ENCODE results near the gene ZMAT2.
"Not testable (repeated sequence)": the region's sequence is repeated elsewhere in the genome, so short reads cannot be mapped to it uniquely, and the experiment has no call there.

Gene ZMAT2

DNA sequence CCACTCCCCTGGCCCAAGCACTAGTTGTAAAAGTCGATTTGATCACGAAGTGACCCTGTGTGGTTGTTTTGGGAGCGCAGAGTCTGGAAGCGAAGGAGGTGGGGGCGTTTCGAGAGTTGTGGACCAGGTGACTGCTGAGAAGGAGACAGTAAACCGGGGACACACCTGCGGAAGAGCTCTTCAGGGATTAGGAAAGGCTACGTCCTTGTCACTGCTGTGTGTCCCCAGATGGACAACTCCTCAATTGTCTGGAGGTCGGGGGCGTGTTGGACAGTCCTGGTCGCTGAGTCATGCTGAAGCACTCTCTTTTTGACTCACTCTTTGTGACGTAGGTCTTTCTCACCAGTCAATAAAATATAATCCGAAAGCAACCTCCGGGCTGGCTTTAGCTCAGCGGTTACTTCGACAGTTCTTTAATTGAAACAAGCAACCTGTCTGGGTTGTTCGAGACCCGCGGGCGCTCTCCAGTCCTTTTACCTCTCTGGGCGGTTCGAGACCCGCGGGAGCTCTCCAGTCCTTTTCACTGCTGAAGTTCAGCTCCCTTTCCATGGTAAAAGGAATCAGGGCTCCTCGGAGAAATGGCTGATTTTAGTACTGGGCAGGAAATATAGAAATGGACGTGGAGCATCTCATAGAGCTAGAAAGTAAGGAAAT lies 10.8 kb downstream of the ZMAT2 start:
- peak; percentile 79 for DNase-seq

DNA sequence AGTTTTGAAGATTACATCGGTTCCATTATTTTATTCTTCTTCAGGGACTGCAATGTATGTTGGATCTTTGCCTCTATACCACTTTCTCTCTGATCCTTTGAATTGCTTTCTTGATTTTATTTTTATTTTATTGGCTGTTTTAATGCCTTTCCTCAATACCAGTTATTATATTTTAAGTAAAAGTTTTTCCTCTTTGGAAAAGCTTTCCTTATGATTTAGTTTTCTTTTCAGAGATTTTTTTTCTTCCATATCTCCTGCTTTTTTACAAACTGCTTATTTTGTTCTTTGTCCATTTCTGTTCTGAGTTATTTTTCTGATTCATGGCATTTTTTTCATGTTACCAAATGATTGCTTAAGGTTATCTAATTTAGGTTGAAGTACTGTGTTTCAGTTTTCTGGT lies 11.5 kb downstream of the ZMAT2 start:
- DNase-seq = no peak

DNA sequence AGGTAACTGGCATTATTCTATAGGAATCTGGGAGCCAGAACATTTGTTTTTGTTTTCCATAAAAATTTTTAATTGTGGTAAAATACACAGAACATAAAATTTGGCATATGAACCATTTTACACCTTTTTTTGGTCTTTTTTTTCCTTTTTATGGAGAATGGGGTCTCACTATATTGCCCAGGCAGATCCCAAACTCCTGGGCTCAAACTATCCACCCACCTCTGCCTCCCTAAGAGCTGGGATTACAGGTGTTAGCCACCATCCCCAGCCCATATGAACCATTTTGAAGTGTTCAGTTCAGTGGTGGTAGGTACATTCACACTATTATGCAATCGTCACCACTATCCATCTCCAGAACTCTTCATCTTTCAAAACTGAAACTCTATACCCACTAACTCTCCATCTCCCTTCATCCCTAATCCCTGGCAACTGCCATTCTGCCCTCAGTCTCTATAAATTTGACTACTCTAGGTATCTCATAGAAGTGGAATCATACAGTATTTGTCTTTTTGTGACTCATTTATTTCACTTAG lies 13.4 kb downstream of the ZMAT2 start:
- no peak for DNase-seq

DNA sequence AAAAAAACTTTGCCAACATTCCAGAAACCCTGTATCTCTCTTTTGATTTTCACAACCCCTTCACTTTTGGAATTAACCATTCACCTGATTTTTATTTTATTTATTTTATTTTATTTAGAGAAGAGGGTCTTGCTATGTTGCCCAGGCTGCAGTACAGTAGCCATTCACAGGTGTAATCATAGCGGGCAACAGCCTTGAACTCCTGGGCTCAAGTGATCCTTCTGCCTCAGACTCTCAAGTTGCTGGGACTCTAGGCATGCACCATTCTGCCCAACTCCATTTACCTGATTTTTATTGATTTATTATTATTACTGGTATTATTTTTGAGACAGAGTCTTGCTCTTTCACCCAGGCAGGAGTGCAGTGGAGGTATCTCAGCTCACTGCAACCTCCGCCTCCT lies 16.0 kb downstream of the ZMAT2 start:
- not testable (repeated sequence) for DNase-seq

DNA sequence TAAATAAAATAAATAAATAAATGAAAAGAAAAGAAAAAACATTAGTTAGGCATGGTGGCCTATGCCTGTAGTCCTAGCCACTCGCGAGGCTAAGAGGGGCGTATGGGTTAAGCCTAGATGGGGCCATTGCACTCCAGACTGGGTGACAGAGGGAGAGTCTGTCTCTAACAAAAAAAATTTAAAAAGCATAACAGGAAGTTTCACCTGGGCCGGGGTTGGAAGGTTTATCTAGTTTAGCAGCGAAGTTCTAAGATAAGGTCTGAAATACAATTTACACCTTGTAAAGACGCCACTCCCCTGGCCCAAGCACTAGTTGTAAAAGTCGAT lies 18.0 kb downstream of the ZMAT2 start:
- DNase-seq = no peak

DNA sequence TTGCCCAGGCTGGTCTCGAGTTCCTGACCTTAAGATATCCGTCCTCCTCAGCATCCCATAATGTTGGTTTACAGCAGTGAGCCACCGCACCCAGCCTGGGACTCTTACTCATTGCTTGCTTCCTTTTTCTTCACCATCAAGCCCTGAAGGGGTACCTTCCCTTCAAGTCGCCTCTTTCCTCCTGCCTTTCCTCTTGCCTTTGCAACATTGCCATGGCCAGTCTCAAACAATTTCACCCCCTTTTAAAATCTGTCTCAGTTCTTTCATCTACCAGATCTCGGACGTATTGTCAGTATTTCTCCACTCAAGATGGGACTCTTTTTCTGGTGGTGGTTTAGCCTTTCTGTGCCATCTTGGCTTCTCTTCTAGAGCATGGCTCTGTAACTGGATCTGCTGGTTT lies 20.5 kb downstream of the ZMAT2 start:
- not testable (repeated sequence) for DNase-seq

DNA sequence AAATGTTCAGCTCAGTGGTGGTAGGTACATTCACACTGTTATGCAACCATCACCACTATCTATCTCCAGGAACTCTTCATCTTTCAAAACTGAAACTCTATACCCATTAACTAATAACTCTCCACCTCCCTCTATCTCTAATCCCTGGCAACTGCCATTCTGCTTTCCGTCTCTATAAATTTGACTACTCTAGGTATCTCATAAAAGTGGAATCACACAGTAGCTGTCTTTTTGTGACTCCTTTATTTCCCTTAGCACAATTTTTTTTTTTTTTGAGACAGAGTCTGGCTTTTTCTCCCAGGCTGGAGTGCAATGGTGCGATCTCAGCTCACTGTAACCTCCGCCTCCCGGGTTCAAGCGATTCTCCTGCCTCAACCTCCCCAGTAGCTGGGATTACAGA lies 21.1 kb downstream of the ZMAT2 start:
- DNase-seq = not testable (repeated sequence)

DNA sequence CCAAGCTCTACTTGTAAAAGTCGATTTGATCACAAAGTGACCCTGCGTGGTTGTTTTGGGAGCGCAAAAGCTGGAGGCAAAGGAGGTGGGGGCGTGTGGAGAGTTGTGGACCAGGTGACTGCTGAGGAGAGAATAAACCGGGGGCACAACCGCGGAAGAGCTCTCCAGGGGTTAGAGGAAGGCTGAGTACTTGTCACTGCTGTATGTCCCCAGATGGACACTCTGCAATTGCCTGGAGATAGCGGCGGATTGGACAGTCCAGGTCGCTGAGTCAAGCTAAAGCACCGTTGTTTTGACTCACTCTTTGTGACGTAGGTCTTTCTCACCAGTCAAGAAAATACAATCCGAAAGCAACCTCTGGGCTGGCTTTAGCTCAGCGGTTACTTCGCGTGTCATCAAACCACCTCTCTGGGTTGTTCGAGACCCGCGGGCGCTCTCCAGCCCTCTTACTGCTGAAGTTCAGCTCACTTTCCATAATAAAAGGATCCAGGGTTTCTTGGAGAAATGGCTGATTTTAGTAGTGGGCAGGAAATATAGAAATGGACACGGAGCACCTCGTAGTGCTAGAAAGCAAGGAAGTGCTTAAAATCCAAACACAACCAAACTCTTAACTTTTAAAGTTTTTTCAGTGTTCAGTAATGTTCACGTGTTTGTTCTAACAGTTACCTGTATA lies 25.7 kb downstream of the ZMAT2 start:
- DNase-seq = peak; percentile 52

DNA sequence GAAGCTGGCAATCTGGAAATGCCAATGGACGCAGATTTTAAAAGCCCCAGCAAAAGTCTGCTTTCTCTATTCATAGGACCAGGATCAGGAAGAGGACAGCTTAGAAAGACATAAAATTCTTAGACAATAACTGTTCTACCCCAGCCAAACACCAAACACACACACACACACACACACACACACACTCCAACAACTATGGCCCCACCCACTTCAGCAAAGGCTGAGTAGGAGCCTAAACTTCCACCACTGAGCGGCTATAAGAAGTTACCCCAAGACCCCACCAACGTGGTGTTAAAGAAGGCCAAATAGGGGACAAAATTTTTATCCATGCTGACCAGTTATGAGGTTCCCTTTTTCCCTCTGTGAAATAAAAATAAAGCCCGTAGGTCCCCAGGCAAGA lies 32.9 kb downstream of the ZMAT2 start:
- no peak for DNase-seq

DNA sequence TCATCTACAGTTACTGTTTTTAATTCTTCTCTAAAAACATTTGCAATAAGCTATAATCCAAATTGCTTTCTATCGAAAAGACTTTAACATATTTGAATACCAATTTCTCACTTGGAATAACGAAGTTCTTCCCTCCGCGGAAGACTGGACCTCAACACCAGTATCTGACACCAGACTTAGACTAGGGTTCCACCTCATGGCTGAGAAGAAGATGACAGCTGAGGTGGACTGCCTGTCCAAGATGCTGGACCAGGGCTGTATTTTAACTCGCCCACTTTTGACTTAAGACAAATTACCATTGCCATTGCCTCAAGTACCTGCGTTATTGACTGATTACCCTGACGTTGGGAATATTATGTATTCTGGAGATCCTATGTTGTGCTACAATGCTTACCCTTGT lies 34.1 kb downstream of the ZMAT2 start:
- DNase-seq = no peak

DNA sequence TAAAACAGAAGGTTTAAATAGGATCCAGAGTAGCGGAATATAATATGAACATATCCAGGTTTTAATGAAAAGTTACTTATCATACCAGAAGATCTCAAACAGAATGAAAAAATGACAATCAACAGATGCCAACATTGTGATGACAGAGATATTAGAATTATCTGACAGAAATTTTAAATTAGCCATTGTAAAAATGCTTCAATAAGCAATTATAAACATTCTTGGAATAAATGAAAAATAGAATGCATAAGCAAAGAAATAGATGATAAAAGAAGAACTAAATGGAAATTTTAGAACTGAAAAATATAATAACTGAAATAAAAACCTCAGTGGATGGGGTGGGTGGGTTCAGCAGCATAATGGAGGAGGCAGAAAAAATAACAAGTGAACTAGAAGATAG lies 37.2 kb downstream of the ZMAT2 start:
- DNase-seq = no peak

DNA sequence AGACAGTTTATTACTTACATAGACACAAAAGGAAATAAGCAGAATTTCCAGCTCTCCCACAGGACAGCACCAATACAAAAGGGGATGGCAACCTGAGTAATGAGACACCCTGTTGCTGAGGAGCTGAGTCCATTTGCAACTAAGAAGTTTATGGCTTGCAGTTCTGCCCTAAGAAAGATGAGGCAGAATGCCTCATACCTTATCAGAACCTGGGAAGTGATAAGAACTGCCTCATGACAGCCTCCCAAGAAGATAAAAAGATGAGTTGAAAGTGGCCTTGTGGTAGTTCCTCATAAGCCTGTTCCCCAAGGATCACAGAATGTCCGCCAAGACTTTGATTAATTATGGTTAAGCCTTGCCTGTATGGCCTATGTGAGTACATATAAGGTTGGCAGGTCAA lies 41.7 kb downstream of the ZMAT2 start:
- no peak for DNase-seq

DNA sequence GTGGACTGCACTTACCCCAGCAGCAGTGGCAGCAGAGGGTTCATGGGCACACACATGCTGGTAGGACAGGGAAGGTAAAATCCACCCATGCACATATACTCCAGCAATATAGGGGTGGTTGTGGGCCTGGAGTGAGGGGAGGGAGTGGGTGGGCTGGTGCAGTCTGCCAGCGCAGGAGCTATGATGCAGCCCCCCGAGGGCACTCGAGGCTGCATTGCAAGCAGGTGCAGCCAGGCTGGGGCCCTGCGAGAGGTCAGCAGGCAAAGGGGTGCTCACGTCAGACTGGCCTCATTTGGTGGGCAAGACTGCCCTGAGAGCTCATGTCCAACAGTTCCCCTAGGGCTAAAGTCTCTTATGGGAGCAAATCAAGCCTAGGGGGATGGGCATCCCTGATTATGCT lies 53.3 kb downstream of the ZMAT2 start:
- no peak for DNase-seq

Data from activated T-cell treated with anti-CD3 and anti-CD28 coated beads, Interleukin-2, amount 50 U/mL, for 1 hour (primary cell).